GM18517 (cell line): ENCODE measurements around the gene USP19.

Source experiments
- ATAC-seq: cut with Tn5 transposase; IDR thresholded peaks from one replicate; pipeline ENCODE4 v1.9.1; 2021; ENCODE audit warnings: mild to moderate bottlenecking, moderate library complexity; ENCODE audit not compliant: unreplicated experiment

The USP19 gene

DNA sequence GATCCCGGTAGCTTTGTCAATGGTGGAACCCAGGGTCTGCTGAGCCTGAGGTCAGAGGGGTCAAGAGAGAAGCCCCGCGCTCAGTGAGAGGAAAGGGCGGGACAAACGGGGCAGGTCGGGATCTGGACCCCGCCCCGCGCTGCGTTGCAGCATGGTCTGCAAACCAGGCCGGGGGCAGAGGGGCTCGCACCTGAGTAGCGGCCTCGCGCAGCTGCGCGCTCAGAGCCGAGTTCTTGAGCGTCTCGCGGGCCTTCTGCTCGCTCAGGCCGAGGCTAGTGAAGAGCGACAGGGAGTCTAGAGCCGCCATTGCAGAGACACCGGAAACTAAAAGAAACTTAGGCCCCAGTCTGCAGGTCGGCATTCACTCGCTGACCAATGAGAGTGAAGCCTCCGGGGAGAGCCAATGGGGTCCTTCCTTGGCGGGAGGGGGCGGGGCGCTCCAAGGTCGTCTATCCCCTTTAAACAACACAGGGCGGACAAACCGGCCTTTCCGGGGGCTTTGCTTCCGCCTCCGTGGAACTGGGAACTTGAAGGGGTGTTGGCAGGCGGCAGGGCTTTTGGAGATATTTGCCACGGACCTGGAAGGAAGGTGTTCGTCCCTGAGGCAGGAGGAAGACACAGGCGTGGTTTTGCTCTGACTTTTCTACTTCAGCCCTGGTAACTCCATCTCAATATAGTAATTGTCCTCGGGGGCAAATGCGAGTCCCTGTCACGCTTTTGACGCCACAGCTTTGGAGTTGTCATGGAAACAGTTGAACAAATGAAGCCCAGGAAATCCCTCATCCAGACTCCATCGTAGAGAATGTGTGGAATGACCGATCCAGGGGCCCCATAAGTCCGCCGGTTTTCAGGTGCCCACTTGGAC is 16.0 kb downstream of the USP19 start, which contains the start of gene QARS1:
Gene QARS1, minus strand, starts transcription at position 331 of the 865 bp plus-strand sequence. Its CDS starts 24 bp downstream, at position 307.
- peak; percentile 80 for ATAC-seq

- ATAC-seq, result no peak
Observed at GRCh38 chr3:49104052-49104426, 16.6 kb downstream of the USP19 start.

DNA sequence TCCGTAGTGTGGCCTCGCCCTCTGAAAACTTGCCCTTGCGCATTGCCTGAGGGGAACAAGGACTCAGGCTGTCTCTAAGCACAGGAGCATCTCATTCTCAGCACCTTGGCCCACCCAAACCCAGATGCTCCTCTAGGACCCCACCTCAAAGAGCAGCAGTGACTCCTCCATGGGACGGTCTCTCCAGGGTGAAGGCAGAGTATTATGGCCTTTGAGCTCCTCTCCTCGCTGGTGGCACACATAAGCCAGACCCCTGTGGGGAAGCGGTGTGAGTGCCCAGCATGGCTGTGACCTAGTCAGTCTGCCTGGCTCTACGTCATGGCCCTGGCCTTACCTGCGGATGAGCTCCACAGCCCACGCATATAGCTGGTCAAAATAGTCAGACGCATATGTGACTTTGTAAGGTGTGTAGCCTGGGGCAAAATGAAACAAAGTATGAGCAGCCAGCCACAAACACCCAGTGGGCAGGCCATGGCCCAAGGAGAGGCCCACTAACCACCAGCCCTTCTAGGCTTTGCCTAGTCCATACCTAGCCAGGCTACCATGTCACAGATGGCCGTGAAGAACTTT is 20.5 kb downstream of the USP19 start:
- no peak for ATAC-seq

- no peak for ATAC-seq
Observed at GRCh38 chr3:49098910-49099630, 21.6 kb downstream of the USP19 start.

GRCh38 chr3:49098429-49098828 is 22.2 kb downstream of the USP19 start:
- ATAC-seq, result no peak

- ATAC-seq, result peak; percentile 77
Observed at GRCh38 chr3:49093853-49094767, 26.5 kb downstream of the USP19 start, which contains the start of gene QRICH1. Gene QRICH1, minus strand, starts transcription at chr3:49094071. Its CDS starts 17,054 bp downstream, at chr3:49077017.

- peak; percentile 34 for ATAC-seq
Observed at GRCh38 chr3:49092938-49093852, 27.4 kb downstream of the USP19 start.

GRCh38 chr3:49081429-49081828 is 39.2 kb downstream of the USP19 start:
- no peak for ATAC-seq

GRCh38 chr3:49079270-49079669 is 41.4 kb downstream of the USP19 start:
- ATAC-seq, result no peak

DNA sequence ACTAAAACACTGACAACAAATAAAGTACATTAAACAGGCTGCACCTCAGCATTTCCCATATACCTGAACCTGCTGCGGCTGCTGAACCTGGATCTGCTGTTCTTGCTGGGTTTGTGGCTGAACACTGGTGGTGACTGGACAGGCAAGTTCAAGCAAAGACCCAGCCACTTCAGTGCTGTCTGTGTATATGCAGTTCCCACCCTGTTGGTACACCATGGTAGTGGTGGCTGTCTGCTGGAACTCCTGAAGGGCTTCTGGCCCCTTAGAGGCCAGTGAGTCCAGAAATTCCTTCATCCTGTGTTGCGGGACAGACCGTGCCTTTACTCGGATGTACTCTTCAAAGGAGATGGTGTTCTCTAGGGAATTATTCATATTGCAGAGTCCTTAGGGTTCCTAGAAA is 44.0 kb downstream of the USP19 start:
- no peak for ATAC-seq

GRCh38 chr3:49076116-49076515 is 44.5 kb downstream of the USP19 start:
- ATAC-seq, result no peak
